ACC112 (cell line): Measurements from ENCODE around the gene CST11.
"Not testable (repeated sequence)": the region's sequence is repeated elsewhere in the genome, so short reads cannot be mapped to it uniquely, and the experiment has no call there.

Source experiments
- H2AFZ ChIP-seq: fragments of 200-600 bp; sonication (generic); one replicate; pipeline ENCODE4 v1.6.0; 2017; ENCODE audit warnings: antibody characterized with exemption, low read length; ENCODE audit not compliant: unreplicated experiment
- H3K27ac ChIP-seq: fragments of 200-600 bp; sonication (generic); 2 replicates; pipeline ENCODE4 v1.5.1; 2014; ENCODE audit warnings: low read depth, mild to moderate bottlenecking, antibody characterized with exemption, low read length, moderate library complexity
- H3K27me3 ChIP-seq: fragments of 200-600 bp; sonication (generic); 2 replicates; pipeline ENCODE4 v1.6.1; 2014; ENCODE audit warnings: mild to moderate bottlenecking, antibody characterized with exemption, low read length, moderate library complexity, mixed read lengths; ENCODE audit not compliant: insufficient read depth
- H3K36me3 ChIP-seq: fragments of 200-600 bp; sonication (generic); 2 replicates; pipeline ENCODE4 v1.6.1; 2016; ENCODE audit warnings: mild to moderate bottlenecking, antibody characterized with exemption, low read length, moderate library complexity, mixed read lengths; ENCODE audit not compliant: insufficient read depth
- H3K4me1 ChIP-seq: fragments of 200-600 bp; sonication (generic); one replicate; pipeline ENCODE4 v1.6.1; 2016; ENCODE audit warnings: low read length, mixed read lengths; ENCODE audit not compliant: insufficient read depth, unreplicated experiment, control insufficient read depth
- H3K4me3 ChIP-seq: fragments of 200-600 bp; sonication (generic); 2 replicates; pipeline ENCODE4 v1.5.1; 2014; ENCODE audit warnings: mild to moderate bottlenecking, low read depth, low read length
- H3K79me2 ChIP-seq: fragments of 200-600 bp; sonication (generic); one replicate; pipeline ENCODE4 v1.6.0; 2016; ENCODE audit warnings: low read length; ENCODE audit not compliant: control insufficient read depth, unreplicated experiment, insufficient read depth

The CST11 gene

GRCh38 chr20:23477223-23477622, 24.5 kb upstream of the CST11 start:
- H3K27ac ChIP-seq, result no peak overlapping the region
- no peaks in the 10 kb centered on the region for H3K79me2 ChIP-seq
- no peaks in the 10 kb centered on the region for H3K36me3 ChIP-seq
- no peak overlapping the region for H3K4me3 ChIP-seq
- H2AFZ ChIP-seq, result no peak overlapping the region
- H3K4me1 ChIP-seq, result no peaks in the 10 kb centered on the region
- peaks cover 29% of the 10 kb centered on the region for H3K27me3 ChIP-seq

GRCh38 chr20:23476015-23476754, 23.5 kb upstream of the CST11 start:
- Histone ChIP-seq H3K27ac (no peak overlapping the region), H3K36me3 (no peaks in the 10 kb centered on the region), H2AFZ (no peak overlapping the region), H3K4me3 (no peak overlapping the region), H3K79me2 (no peaks in the 10 kb centered on the region), H3K27me3 (peaks cover 22% of the 10 kb centered on the region), H3K4me1 (no peaks in the 10 kb centered on the region)

GRCh38 chr20:23475395-23475794, 22.7 kb upstream of the CST11 start:
- Histone ChIP-seq H3K27me3 (peaks cover 19% of the 10 kb centered on the region), H3K36me3 (no peaks in the 10 kb centered on the region), H2AFZ (no peak overlapping the region), H3K4me1 (no peaks in the 10 kb centered on the region), H3K27ac (no peak overlapping the region), H3K4me3 (no peak overlapping the region), H3K79me2 (no peaks in the 10 kb centered on the region)

GRCh38 chr20:23473293-23473692, 20.6 kb upstream of the CST11 start:
- not testable (repeated sequence) for H3K27ac ChIP-seq

GRCh38 chr20:23472306-23472705, 19.6 kb upstream of the CST11 start:
- H3K4me1 ChIP-seq, H2AFZ ChIP-seq, H3K4me3 ChIP-seq, H3K79me2 ChIP-seq, H3K27ac ChIP-seq, H3K36me3 ChIP-seq: not testable (repeated sequence)
- H3K27me3 ChIP-seq, result peaks cover 36% of the 10 kb centered on the region

More at GRCh38 chr20:23473293-23473692, 20.6 kb upstream of the CST11 start:
- not testable (repeated sequence) for H2AFZ ChIP-seq, H3K36me3 ChIP-seq, H3K4me1 ChIP-seq, H3K79me2 ChIP-seq, H3K4me3 ChIP-seq
- H3K27me3 ChIP-seq, result peaks cover 28% of the 10 kb centered on the region

- H3K27ac ChIP-seq, H3K4me1 ChIP-seq, H3K36me3 ChIP-seq, H3K4me3 ChIP-seq, H2AFZ ChIP-seq, H3K79me2 ChIP-seq: not testable (repeated sequence)
- peaks cover 41% of the 10 kb centered on the region for H3K27me3 ChIP-seq
Measured at GRCh38 chr20:23466961-23467360, 14.3 kb upstream of the CST11 start.

GRCh38 chr20:23461180-23461579, 8.5 kb upstream of the CST11 start:
- Histone ChIP-seq H3K27me3 (peaks cover 41% of the 10 kb centered on the region), H3K4me1 (no peaks in the 10 kb centered on the region), H3K4me3 (no peak overlapping the region), H2AFZ (no peak overlapping the region), H3K36me3 (no peaks in the 10 kb centered on the region), H3K79me2 (no peaks in the 10 kb centered on the region), H3K27ac (no peak overlapping the region)

GRCh38 chr20:23459461-23460150, 6.9 kb upstream of the CST11 start:
- no peaks in the 10 kb centered on the region for H3K4me1 ChIP-seq
- peaks cover 37% of the 10 kb centered on the region for H3K27me3 ChIP-seq
- H3K27ac ChIP-seq, result no peak overlapping the region
- no peaks in the 10 kb centered on the region for H3K79me2 ChIP-seq
- no peak overlapping the region for H3K4me3 ChIP-seq
- H2AFZ ChIP-seq, result no peak overlapping the region
- no peaks in the 10 kb centered on the region for H3K36me3 ChIP-seq

GRCh38 chr20:23456873-23457272, 4.2 kb upstream of the CST11 start:
- Histone ChIP-seq H3K27ac (no peak overlapping the region), H3K79me2 (no peaks in the 10 kb centered on the region), H3K36me3 (no peaks in the 10 kb centered on the region), H2AFZ (no peak overlapping the region), H3K4me1 (no peaks in the 10 kb centered on the region), H3K27me3 (peaks cover 41% of the 10 kb centered on the region), H3K4me3 (no peak overlapping the region)

GRCh38 chr20:23456409-23456808, 3.7 kb upstream of the CST11 start:
- H3K36me3 ChIP-seq, result no peaks in the 10 kb centered on the region
- no peak overlapping the region for H3K27ac ChIP-seq
- no peak overlapping the region for H2AFZ ChIP-seq
- no peaks in the 10 kb centered on the region for H3K79me2 ChIP-seq
- H3K27me3 ChIP-seq, result peaks cover 43% of the 10 kb centered on the region
- no peaks in the 10 kb centered on the region for H3K4me1 ChIP-seq
- no peak overlapping the region for H3K4me3 ChIP-seq

GRCh38 chr20:23455639-23456038, 3.0 kb upstream of the CST11 start:
- no peaks in the 10 kb centered on the region for H3K4me1 ChIP-seq
- no peak overlapping the region for H2AFZ ChIP-seq
- no peak overlapping the region for H3K4me3 ChIP-seq
- no peaks in the 10 kb centered on the region for H3K79me2 ChIP-seq
- peaks cover 47% of the 10 kb centered on the region for H3K27me3 ChIP-seq
- no peaks in the 10 kb centered on the region for H3K36me3 ChIP-seq
- H3K27ac ChIP-seq, result no peak overlapping the region
